GM18502 (cell line): ENCODE measurements around the gene IZUMO1R.
"Not testable (repeated sequence)": the region's sequence is repeated elsewhere in the genome, so short reads cannot be mapped to it uniquely, and the experiment has no call there.

ENCODE experiments used
- ATAC-seq: cut with Tn5 transposase; IDR thresholded peaks from one replicate; pipeline ENCODE4 v1.9.1; 2021; ENCODE audit warnings: mild to moderate bottlenecking; ENCODE audit not compliant: unreplicated experiment, poor library complexity

The IZUMO1R gene

GRCh38 chr11:94322501-94322900 is 18.1 kb downstream of the IZUMO1R start:
- no peak for ATAC-seq

- ATAC-seq = peak; percentile 83
These were observed 21.3 kb downstream of the IZUMO1R start for GRCh38 chr11:94325681-94326080.

- no peak for ATAC-seq
These were observed 22.6 kb downstream of the IZUMO1R start for GRCh38 chr11:94326947-94327346.

GRCh38 chr11:94328587-94329080 is 24.3 kb downstream of the IZUMO1R start:
- ATAC-seq = no peak

GRCh38 chr11:94329501-94329900 is 25.1 kb downstream of the IZUMO1R start:
- ATAC-seq = no peak

- no peak for ATAC-seq
These were observed 26.4 kb downstream of the IZUMO1R start for GRCh38 chr11:94330789-94331188.

GRCh38 chr11:94332814-94333213 is 28.4 kb downstream of the IZUMO1R start:
- no peak for ATAC-seq

GRCh38 chr11:94336033-94336432 is 31.7 kb downstream of the IZUMO1R start:
- ATAC-seq = no peak

GRCh38 chr11:94338651-94339050 is 34.3 kb downstream of the IZUMO1R start:
- no peak for ATAC-seq

- no peak for ATAC-seq
These were observed 37.9 kb downstream of the IZUMO1R start for GRCh38 chr11:94342250-94342649.

- no peak for ATAC-seq
These were observed 39.1 kb downstream of the IZUMO1R start for GRCh38 chr11:94343495-94343894.

- ATAC-seq = not testable (repeated sequence)
These were observed 41.9 kb downstream of the IZUMO1R start for GRCh38 chr11:94346311-94346710.

GRCh38 chr11:94350850-94351563 is 46.6 kb downstream of the IZUMO1R start:
- ATAC-seq = not testable (repeated sequence)
